Spleen (tissue), 11 donors: ENCODE data around the gene IFNA13. TPM values are rescaled to one million over a fixed set of nuclear protein-coding genes. Genes with fewer than 3 reads are reported as not detected.

Experiments
- DNase-seq: peaks from one replicate; pipeline ENCODE4 v3.0.0-alpha.2; 2020
- H3K27ac ChIP-seq, 8 donors: fragments of 200-600 bp; sonication (generic) in 7 of 8; 1 replicate in 4 of 8; 2 replicates in 4 of 8; pipeline versions ENCODE4 v1.5.0 to v1.8.0; 2016 to 2021; ENCODE audit warnings: inconsistent platforms in 4 of 8, mild to moderate bottlenecking in 4 of 8, moderate library complexity in 1 of 8
- H3K27me3 ChIP-seq, 7 donors: fragments of 200-600 bp; sonication (generic) in 6 of 7; replicated peaks in 1 of 7; 1 replicate in 4 of 7; 2 replicates in 3 of 7; pipeline versions ENCODE4 v1.5.0 to v1.8.0; 2016 to 2021; ENCODE audit warnings: inconsistent platforms in 3 of 7, mild to moderate bottlenecking in 1 of 7
- H3K36me3 ChIP-seq, 6 donors: fragments of 200-600 bp; sonication (generic) in 5 of 6; 1 replicate in 4 of 6; 2 replicates in 2 of 6; pipeline versions ENCODE4 v1.5.0 to v1.8.0; 2016 to 2021; ENCODE audit warnings: inconsistent platforms in 2 of 6
- H3K4me1 ChIP-seq, 6 donors: fragments of 200-600 bp; sonication (generic) in 5 of 6; 1 replicate in 3 of 6; 2 replicates in 3 of 6; pipeline versions ENCODE4 v1.5.0 to v1.8.0; 2016 to 2021; ENCODE audit warnings: inconsistent platforms in 3 of 6
- H3K4me3 ChIP-seq, 8 donors: fragments of 200-600 bp; sonication (generic) in 7 of 8; 1 replicate in 4 of 8; 2 replicates in 4 of 8; pipeline versions ENCODE4 v1.5.0 to v1.8.0; 2016 to 2021; ENCODE audit warnings: inconsistent platforms in 4 of 8, mild to moderate bottlenecking in 4 of 8, moderate library complexity in 2 of 8
- H3K9me3 ChIP-seq, 8 donors: fragments of 200-600 bp; sonication (generic) in 7 of 8; 1 replicate in 4 of 8; 2 replicates in 4 of 8; pipeline versions ENCODE4 v1.5.0 to v1.8.0; 2016 to 2021; ENCODE audit warnings: inconsistent platforms in 4 of 8
- POLR2A ChIP-seq, 3 donors: fragments of 450-650 bp; IDR thresholded peaks; one replicate each; pipeline ENCODE4 v1.5.1; 2017; ENCODE audit warnings: antibody characterized with exemption in 3 of 3, mild to moderate bottlenecking in 1 of 3
- POLR2AphosphoS5 ChIP-seq, 3 donors: sonication (generic); formaldehyde crosslinking; IDR thresholded peaks; one replicate each; pipeline ENCODE4 v1.5.1; 2017; ENCODE audit warnings: antibody characterized with exemption in 3 of 3
- WGBS, 5 donors: extraction: QIAGEN DNeasy Blood & Tissue Kit in 3 of 5; methylation state at CpG; one replicate each; pipeline versions ENCODE4 v1.1.5 to v1.1.7; 2013 to 2018; 5-methylcytosine and 5-hydroxymethylcytosine counted together
- intact Hi-C: fragments of 100-400 bp; cut with DNase I; formaldehyde crosslinking; loops from one replicate; pipeline ENCODE4 v1.15.0; 2023; ENCODE audit warnings: low total_unique reads
- polyA plus RNA-seq, 3 donors: library from polyadenylated mRNA; stranded (reverse); fragments of 200-250 nt; gene quantifications; one replicate each; pipeline ENCODE4 v1.2.1, GENCODE V29; 2013
- total RNA-seq, 7 donors: library from RNA; depleted of rRNA in 3 of 7; stranded (reverse); fragments of >200 nt in 3 of 7; fragmentation: NEBNext Ultra II Directional in 4 of 7; extraction: Animal tissue kit (Norgen Biotek cat#: 25700) in 4 of 7; gene quantifications; one replicate each; pipeline versions ENCODE4 v1.1.0 to v1.2.1, GENCODE V29; 2016 to 2021
- TF ChIP-seq, protein P1 (sequence below), 11 experiments: fragments of 200-600 bp in 7 of 11; fragments of 450-650 bp in 4 of 11; sonication (generic) in 4 of 11; IDR thresholded peaks in 8 of 11; conservative IDR thresholded peaks in 3 of 11; 1 replicate in 7 of 11; 2 replicates in 4 of 11; pipeline versions ENCODE4 v1.4.0 to v1.8.0; 2016 to 2021; ENCODE audit warnings: antibody characterized with exemption in 11 of 11, inconsistent platforms in 4 of 11, mild to moderate bottlenecking in 1 of 11
- donor health status: healthy with polysubstance abuse.
- donor health status: DM: no; HTN: no; CAD: no; lungs with moderate emphysema.
- donor health status: DM: no; HTN: no; CAD: no.
- donor health status: Bipolar disorder and iron deficiency.
- donor health status: healthy.
- donor health status: DM: no; HTN: no; CAD: no.
- donor health status: DM: yes; HTN: yes; CAD: no.

The IFNA13 gene
- total and polyA plus RNA-seq, 10 donors: 0.17 to 1.7 (median 0.86) TPM; not detected in 5

DNA sequence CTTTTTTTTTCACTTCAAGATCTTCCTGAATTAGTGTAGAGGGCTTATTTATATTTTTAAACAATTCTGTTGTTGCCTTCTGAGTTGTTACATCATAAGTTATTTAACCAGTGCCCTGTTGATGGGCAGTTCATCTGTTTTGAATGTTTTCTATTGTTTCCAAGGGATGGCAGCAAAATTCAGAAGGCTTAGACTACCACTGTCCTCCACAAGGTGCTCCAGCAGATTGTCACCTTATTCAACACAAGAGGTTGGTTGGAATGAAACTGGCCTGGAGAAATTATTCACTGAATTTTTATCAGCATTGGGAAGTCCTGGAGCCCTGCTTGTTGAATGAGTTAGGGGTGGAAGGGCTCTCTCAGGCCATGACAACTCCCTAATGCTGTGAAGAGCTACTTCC lies 31.4 kb downstream of the IFNA13 start:
- no peaks in the 10 kb centered on the region for H3K27me3 ChIP-seq
- intact Hi-C loops: no loop called here
- H3K27ac ChIP-seq: no peak overlapping the region
- no peak for TF ChIP-seq POLR2A (IDR thresholded peaks at IDR 0.05)
- H3K4me3 ChIP-seq: no peak overlapping the region
- DNase-seq: no peak
- H3K4me1 ChIP-seq: peaks cover 25 to 41% (median 37%) of the 10 kb centered on the region in 6 donors
- H3K9me3 ChIP-seq: no peaks in the 10 kb centered on the region
- H3K36me3 ChIP-seq: peaks cover 0 to 15% (median 0%) of the 10 kb centered on the region in 6 donors

DNA sequence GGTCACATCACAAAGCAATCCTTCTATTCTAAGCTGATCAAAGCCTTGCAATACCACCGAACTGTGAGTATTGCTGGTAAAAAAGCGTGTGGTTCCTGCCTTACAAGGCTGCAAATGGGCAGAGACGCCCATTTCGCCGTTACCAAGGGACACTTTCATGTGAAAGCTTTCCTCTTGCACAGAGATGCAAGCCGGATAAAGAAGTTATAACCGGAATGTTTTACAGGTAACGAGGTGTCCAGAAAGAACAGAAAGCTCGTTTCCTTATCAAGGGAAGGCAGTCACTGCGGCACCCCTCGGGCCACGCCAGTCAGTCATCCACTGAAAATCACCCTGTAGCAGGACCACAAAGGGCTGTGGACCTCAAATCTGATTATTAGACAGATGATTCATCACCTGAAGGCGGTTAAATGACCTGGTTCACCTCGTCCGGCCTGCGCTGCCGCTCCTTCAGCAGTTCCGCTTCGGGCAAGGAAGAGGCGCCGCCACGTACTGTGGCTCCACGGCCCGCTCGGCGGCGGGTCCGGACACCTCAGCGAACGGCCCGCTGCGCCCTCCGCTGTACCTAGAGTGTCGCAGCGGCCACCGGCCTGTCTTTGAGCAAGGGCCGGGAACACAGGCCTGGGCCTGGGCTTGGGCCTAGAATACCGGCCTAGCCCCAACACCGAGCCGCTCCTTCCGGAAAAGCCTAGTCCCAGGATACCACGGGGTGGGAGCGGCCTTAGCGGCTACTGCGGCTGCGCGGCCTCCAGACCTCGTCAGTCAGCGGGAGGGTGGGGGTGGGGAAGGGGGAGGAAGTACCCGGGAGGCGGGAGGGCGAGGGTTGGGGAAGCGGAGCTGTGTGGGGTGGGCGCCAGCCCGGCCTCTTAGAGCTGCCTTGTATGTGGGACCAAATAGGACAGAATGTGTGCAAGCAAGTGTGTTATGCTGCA lies 32.9 kb downstream of the IFNA13 start, which contains the start of gene KLHL9:
Gene KLHL9, minus strand, starts transcription at position 704 of the 932 bp plus-strand sequence. Its CDS starts 545 bp downstream, at position 159.
- DNase-seq: peak; percentile 95
- TF ChIP-seq POLR2A (IDR thresholded peaks at IDR 0.05) (no peak), POLR2AphosphoS5 (IDR thresholded peaks at IDR 0.05) (peak; percentile 89 to 92 (median 91))
- TF ChIP-seq, protein P1, sequence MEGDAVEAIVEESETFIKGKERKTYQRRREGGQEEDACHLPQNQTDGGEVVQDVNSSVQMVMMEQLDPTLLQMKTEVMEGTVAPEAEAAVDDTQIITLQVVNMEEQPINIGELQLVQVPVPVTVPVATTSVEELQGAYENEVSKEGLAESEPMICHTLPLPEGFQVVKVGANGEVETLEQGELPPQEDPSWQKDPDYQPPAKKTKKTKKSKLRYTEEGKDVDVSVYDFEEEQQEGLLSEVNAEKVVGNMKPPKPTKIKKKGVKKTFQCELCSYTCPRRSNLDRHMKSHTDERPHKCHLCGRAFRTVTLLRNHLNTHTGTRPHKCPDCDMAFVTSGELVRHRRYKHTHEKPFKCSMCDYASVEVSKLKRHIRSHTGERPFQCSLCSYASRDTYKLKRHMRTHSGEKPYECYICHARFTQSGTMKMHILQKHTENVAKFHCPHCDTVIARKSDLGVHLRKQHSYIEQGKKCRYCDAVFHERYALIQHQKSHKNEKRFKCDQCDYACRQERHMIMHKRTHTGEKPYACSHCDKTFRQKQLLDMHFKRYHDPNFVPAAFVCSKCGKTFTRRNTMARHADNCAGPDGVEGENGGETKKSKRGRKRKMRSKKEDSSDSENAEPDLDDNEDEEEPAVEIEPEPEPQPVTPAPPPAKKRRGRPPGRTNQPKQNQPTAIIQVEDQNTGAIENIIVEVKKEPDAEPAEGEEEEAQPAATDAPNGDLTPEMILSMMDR (IDR thresholded peaks at IDR 0.05 in 8 of 11, conservative IDR thresholded peaks at IDR 0.05 in 3 of 11): no peak
- Histone ChIP-seq H3K4me3 (peak within 1 kb of the TSS; percentile 57 to 87 (median 62)), H3K36me3 (peaks cover 0 to 23% (median 0%) of the 10 kb centered on the region in 6 donors), H3K27ac (peak within 1 kb of the TSS; percentile 86 to 98 (median 95)), H3K4me1 (peaks cover 33 to 56% (median 52%) of the 10 kb centered on the region in 6 donors), H3K9me3 (no peaks in the 10 kb centered on the region), H3K27me3 (no peaks in the 10 kb centered on the region)
- 0 to 1% (median 0%) methylated on average over 46 to 55 of the region's 55 CpGs for WGBS, 5 donors
- intact Hi-C loops: no loop called here

DNA sequence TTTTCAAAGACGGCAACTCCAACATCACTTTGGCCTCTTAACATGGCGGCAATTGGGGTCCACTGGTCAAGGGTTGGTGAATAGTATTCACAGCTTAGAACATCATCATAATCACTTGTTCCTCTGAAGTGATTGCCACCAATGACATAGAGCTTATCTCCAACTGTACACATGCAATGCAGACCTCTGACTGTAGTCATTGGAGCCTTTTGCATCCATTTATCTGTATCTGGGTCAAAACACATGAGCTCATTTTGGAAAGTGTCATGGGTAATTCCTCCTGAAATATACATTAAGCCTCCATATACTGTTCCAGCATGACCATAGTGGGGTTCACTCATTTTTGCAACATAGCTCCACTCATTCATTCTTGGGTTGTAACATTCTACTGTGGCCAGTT lies 34.6 kb downstream of the IFNA13 start:
- H3K4me3 ChIP-seq: peak overlapping the region in 4 of 8 donors; percentile 58 to 87 (median 70)
- intact Hi-C loops: no loop called here
- WGBS, 5 donors: 96 to 100% (median 98%) methylated on average over 2 of the region's 2 CpGs

DNA sequence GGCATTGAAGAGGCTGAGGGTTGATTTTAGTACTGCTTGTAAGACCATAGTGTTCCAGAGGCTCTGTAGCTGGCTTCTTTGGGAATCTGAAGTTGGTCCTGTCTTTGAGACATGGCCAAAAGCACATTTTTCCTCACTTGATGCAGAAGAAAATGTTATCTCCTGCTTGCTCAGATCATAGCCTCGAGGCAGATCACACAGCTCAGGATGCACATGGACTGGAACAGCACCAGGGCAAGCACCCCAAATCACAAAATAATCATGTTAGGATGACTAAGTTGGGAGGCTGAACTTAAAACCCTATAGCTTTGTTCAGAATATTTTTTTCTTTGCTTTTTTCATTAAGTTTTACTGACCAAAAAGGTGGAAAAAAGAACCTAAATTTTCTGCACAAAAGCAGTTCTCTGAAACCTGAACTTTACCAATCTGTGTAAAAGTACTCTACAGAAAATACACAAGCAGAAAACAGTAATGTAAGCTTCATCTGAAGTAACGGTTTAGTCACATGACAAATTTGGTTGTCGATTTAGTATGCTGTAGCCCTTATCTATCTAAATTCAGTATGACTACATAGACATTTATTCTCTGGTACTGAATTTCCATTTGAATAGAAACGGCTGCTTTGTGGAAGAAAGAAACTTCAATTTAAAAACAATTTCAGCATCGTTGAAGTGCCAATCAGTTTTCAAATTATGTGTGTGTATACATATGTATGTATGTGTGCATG lies 36.0 kb downstream of the IFNA13 start:
- H3K9me3 ChIP-seq: no peaks in the 10 kb centered on the region
- TF ChIP-seq POLR2AphosphoS5 (IDR thresholded peaks at IDR 0.05) (no peak), POLR2A (IDR thresholded peaks at IDR 0.05) (no peak)
- TF ChIP-seq, protein P1 (IDR thresholded peaks at IDR 0.05 in 8 of 11, conservative IDR thresholded peaks at IDR 0.05 in 3 of 11): no peak
- peaks cover 0 to 35% (median 0%) of the 10 kb centered on the region in 6 donors for H3K36me3 ChIP-seq
- no peak overlapping the region for H3K27ac ChIP-seq
- H3K4me3 ChIP-seq: peak overlapping the region in 2 of 8 donors; percentile 4 to 87
- no peaks in the 10 kb centered on the region for H3K27me3 ChIP-seq
- intact Hi-C loops: no loop called here
- WGBS, 5 donors: 55 to 71% (median 62%) methylated on average over 5 of the region's 5 CpGs
- H3K4me1 ChIP-seq: peaks cover 42 to 87% (median 84%) of the 10 kb centered on the region in 6 donors
- no peak for DNase-seq

More for the DNA sequence above, 34.6 kb downstream of the IFNA13 start:
- Histone ChIP-seq H3K27me3 (no peaks in the 10 kb centered on the region), H3K27ac (no peak overlapping the region), H3K4me1 (peaks cover 39 to 73% (median 70%) of the 10 kb centered on the region in 6 donors), H3K9me3 (no peaks in the 10 kb centered on the region), H3K36me3 (peaks cover 0 to 35% (median 0%) of the 10 kb centered on the region in 6 donors)
- no peak for DNase-seq
- TF ChIP-seq POLR2AphosphoS5 (IDR thresholded peaks at IDR 0.05) (no peak), POLR2A (IDR thresholded peaks at IDR 0.05) (no peak)
- TF ChIP-seq, protein P1 (IDR thresholded peaks at IDR 0.05 in 8 of 11, conservative IDR thresholded peaks at IDR 0.05 in 3 of 11): no peak
